ENCODE data around the gene AMPD2.

GRCh38 chr1:109643385-109644230, 24.0 kb downstream of the AMPD2 start:
- TF ChIP-seq CTCF (IDR thresholded peaks at IDR 0.05; ENCODE audit: low read depth, low read length, poor library complexity, severe bottlenecking) = peak; percentile 91
- no peak for TF ChIP-seq EZH2phosphoT487 (IDR thresholded peaks at IDR 0.05; ENCODE audit: borderline replicate concordance, low read length)

Measured in DOHH2 (cell line).